Gastrocnemius medialis (tissue), 4 donors: Measurements from ENCODE around the gene PCSK5. TPM values are rescaled to one million over a fixed set of nuclear protein-coding genes. Genes with fewer than 3 reads are reported as not detected.
A peak's percentile ranks its signal among the peaks of the same experiment; 100 is the strongest.

Experiments used
- ATAC-seq, 2 donors: fragments of 150-250 bp; one replicate each; pipeline ENCODE4 v1.9.1; 2016
- DNase-seq, 2 donors: peaks; one replicate each; pipeline ENCODE4 v3.0.0-alpha.2; 2019
- H3K27ac ChIP-seq, 4 donors: fragments of 200-600 bp; sonication (generic); 1 replicate in 1 of 4; 2 replicates in 3 of 4; pipeline ENCODE4 v1.5.1; 2016 to 2018; ENCODE audit warnings: mild to moderate bottlenecking in 2 of 4, moderate library complexity in 1 of 4
- H3K27me3 ChIP-seq, 3 donors: fragments of 200-600 bp; sonication (generic) in 2 of 3; 1 replicate in 1 of 3; 2 replicates in 2 of 3; pipeline versions ENCODE4 v1.5.1 to v1.6.0; 2016 to 2019; ENCODE audit warnings: mild to moderate bottlenecking in 1 of 3, moderate library complexity in 1 of 3
- H3K36me3 ChIP-seq, 2 donors: fragments of 200-600 bp; sonication (generic) in 1 of 2; one replicate each; pipeline ENCODE4 v1.5.1; 2017 to 2018
- H3K4me1 ChIP-seq, 2 donors: fragments of 200-600 bp; sonication (generic) in 1 of 2; one replicate each; pipeline ENCODE4 v1.5.1; 2016 to 2017; ENCODE audit warnings: mild to moderate bottlenecking in 2 of 2
- H3K4me3 ChIP-seq, 4 donors: fragments of 200-600 bp; sonication (generic) in 3 of 4; 1 replicate in 1 of 4; 2 replicates in 3 of 4; pipeline ENCODE4 v1.5.1; 2016 to 2019; ENCODE audit warnings: mild to moderate bottlenecking in 2 of 4
- H3K9me3 ChIP-seq, 3 donors: fragments of 200-600 bp; sonication (generic) in 2 of 3; 1 replicate in 1 of 3; 2 replicates in 2 of 3; pipeline ENCODE4 v1.5.1; 2016 to 2019
- POLR2A ChIP-seq, 2 donors: fragments of 450-650 bp; IDR thresholded peaks; one replicate each; pipeline ENCODE4 v1.6.1; 2017; ENCODE audit warnings: antibody characterized with exemption in 2 of 2, mild to moderate bottlenecking in 2 of 2, moderate library complexity in 2 of 2
- in situ Hi-C, 4 donors: fragments of 200-750 bp; cut with MboI; loops; one replicate each; pipeline versions ENCODE4 v1.15.0 to v1.8.0; 2017; ENCODE audit warnings: low sequenced_read_pairs in 4 of 4
- intact Hi-C: fragments of 100-400 bp; cut with DNase I; formaldehyde crosslinking; loops from one replicate; pipeline ENCODE4 v1.15.1; 2023; ENCODE audit warnings: low total_unique reads
- total RNA-seq, 4 donors: library from RNA; depleted of rRNA; stranded (reverse); fragments of >200 nt; gene quantifications; one replicate each; pipeline versions ENCODE4 v1.1.0 to v1.2.3, GENCODE V29; 2016
- TF ChIP-seq, protein P1 (sequence below), 5 experiments: fragments of 450-650 bp in 3 of 5; fragments of 200-600 bp in 2 of 5; sonication (generic) in 2 of 5; IDR thresholded peaks in 4 of 5; conservative IDR thresholded peaks in 1 of 5; 1 replicate in 4 of 5; 2 replicates in 1 of 5; pipeline ENCODE4 v1.5.1; 2016 to 2019; ENCODE audit warnings: antibody characterized with exemption in 5 of 5, mild to moderate bottlenecking in 3 of 5, moderate library complexity in 3 of 5

The PCSK5 gene
- total RNA-seq, 4 donors from 2014 or later = 1.3 to 8.3 (median 3.2) TPM

DNA sequence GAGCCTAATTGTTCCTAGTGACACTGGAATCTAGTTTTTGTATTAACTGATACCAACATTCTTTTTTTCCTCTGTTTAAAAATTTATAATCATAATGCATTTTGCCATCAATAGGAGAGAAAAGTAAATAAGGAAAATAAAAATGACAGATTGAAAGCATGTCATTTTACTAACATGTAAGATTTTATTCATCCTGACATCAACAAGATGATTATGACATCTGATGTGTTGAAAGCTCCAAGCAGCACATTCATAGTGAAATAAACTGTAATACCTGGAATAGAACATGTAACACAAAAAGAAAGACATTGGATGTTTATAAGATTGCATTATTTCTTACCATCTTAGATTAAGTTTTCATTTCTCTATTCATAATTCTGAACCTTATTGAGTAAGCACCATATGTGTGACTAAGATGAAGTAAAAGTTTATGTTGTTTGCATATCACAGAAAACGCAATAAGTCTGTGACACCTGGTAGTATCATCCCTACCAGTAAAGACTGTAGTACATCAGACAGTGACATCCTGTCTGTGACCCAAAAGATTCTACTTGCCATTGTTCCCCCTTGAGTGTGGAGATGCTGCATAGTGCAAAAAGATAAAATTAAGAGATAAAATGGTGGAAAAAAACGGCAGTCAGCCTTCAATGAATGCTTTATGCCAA, 225.6 kb downstream of the PCSK5 start:
- no peaks in the 10 kb centered on the region for H3K36me3 ChIP-seq
- DNase-seq = no peak
- H3K4me1 ChIP-seq = peaks cover 0 to 43% of the 10 kb centered on the region in 2 donors
- no peak for ATAC-seq
- in situ Hi-C loops = no loop called here
- no peak overlapping the region for H3K4me3 ChIP-seq
- no peaks in the 10 kb centered on the region for H3K9me3 ChIP-seq
- H3K27ac ChIP-seq = no peak overlapping the region
- no peaks in the 10 kb centered on the region for H3K27me3 ChIP-seq
- intact Hi-C loops = no loop called here
- TF ChIP-seq POLR2A (IDR thresholded peaks at IDR 0.05) = no peak
- TF ChIP-seq, protein P1, sequence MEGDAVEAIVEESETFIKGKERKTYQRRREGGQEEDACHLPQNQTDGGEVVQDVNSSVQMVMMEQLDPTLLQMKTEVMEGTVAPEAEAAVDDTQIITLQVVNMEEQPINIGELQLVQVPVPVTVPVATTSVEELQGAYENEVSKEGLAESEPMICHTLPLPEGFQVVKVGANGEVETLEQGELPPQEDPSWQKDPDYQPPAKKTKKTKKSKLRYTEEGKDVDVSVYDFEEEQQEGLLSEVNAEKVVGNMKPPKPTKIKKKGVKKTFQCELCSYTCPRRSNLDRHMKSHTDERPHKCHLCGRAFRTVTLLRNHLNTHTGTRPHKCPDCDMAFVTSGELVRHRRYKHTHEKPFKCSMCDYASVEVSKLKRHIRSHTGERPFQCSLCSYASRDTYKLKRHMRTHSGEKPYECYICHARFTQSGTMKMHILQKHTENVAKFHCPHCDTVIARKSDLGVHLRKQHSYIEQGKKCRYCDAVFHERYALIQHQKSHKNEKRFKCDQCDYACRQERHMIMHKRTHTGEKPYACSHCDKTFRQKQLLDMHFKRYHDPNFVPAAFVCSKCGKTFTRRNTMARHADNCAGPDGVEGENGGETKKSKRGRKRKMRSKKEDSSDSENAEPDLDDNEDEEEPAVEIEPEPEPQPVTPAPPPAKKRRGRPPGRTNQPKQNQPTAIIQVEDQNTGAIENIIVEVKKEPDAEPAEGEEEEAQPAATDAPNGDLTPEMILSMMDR (IDR thresholded peaks at IDR 0.05 in 4 of 5, conservative IDR thresholded peaks at IDR 0.05 in 1 of 5) = no peak

DNA sequence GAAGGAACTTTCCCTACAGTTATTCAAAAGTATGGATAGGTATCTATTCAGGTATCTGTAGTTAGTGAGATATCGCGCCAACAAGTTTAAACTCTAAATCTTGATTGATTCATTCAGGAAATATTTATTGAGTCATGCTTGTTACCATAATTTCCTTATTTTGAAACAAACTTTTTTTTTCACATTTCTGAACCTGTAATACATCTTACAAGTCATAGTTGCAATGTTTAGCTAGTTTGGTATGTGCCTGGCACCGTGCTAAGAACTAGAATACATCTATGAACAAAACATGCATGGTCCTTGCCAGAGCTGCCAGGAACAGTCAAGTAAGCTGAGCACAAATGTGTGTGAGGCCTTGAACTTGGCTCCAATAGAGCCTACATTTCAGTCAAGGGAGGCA, 226.4 kb downstream of the PCSK5 start:
- Histone ChIP-seq H3K9me3 (no peaks in the 10 kb centered on the region), H3K27ac (no peak overlapping the region), H3K27me3 (no peaks in the 10 kb centered on the region), H3K36me3 (no peaks in the 10 kb centered on the region), H3K4me1 (peaks cover 0 to 35% of the 10 kb centered on the region in 2 donors), H3K4me3 (no peak overlapping the region)
- in situ Hi-C loops (no loop called here), intact Hi-C loops (no loop called here)
- no peak for TF ChIP-seq POLR2A (IDR thresholded peaks at IDR 0.05)
- TF ChIP-seq, protein P1 (IDR thresholded peaks at IDR 0.05 in 4 of 5, conservative IDR thresholded peaks at IDR 0.05 in 1 of 5) = no peak
- no peak for ATAC-seq
- DNase-seq = no peak

DNA sequence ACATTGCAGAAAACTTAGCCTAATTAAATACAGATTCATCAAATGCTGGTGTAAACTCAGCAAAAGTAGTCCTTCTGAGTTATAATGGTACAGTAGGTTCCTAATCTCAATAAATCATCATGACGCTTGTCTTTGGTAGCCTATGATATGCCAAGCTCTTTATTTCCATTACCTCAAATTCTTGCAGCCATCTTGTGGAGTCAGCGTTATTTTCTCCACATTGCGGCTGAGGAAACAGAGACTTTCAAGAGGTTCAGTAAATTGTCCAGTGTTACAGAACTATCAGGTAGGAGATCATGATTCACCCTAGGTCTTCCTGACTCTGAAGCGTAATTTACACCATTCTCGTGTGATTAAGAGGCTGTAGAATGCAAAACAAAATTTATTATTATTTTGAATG, 237.2 kb downstream of the PCSK5 start:
- no peaks in the 10 kb centered on the region for H3K4me1 ChIP-seq
- H3K4me3 ChIP-seq = no peak overlapping the region
- in situ Hi-C loops = no loop called here
- no peak for TF ChIP-seq POLR2A (IDR thresholded peaks at IDR 0.05)
- TF ChIP-seq, protein P1 (IDR thresholded peaks at IDR 0.05 in 4 of 5, conservative IDR thresholded peaks at IDR 0.05 in 1 of 5) = no peak
- no peaks in the 10 kb centered on the region for H3K27me3 ChIP-seq
- no peak overlapping the region for H3K27ac ChIP-seq
- no peak for ATAC-seq
- intact Hi-C loops = no loop called here
- H3K9me3 ChIP-seq = no peaks in the 10 kb centered on the region
- DNase-seq = no peak
- H3K36me3 ChIP-seq = no peaks in the 10 kb centered on the region

DNA sequence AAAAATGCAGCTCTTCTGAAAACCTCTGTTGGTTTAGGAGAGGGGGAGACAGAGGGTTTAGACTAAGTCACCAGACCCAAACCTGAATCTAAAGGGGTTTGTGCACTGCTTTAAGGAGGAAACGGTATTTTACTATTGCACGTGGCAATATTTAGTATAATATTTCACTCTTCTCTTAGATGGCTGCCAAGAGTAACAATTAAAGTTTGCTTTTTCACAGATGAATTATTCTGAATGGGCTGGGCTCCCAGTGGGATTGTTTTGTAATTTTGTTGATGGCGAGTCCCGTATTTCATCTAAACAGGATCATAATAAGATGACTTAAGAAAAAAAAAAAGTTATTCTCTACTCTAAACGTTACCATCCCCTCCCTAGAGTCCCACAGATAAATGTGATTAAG, 245.4 kb downstream of the PCSK5 start:
- intact Hi-C loops = no loop called here
- in situ Hi-C loops = no loop called here
- DNase-seq (no peak), ATAC-seq (peak in 1 of 2 donors; percentile 23)
- no peak overlapping the region for H3K27ac ChIP-seq
- H3K4me1 ChIP-seq = no peaks in the 10 kb centered on the region
- no peaks in the 10 kb centered on the region for H3K27me3 ChIP-seq
- no peaks in the 10 kb centered on the region for H3K36me3 ChIP-seq
- H3K4me3 ChIP-seq = no peak overlapping the region
- H3K9me3 ChIP-seq = no peaks in the 10 kb centered on the region
- TF ChIP-seq, protein P1 (IDR thresholded peaks at IDR 0.05 in 4 of 5, conservative IDR thresholded peaks at IDR 0.05 in 1 of 5) = no peak
- TF ChIP-seq POLR2A (IDR thresholded peaks at IDR 0.05) = no peak

DNA sequence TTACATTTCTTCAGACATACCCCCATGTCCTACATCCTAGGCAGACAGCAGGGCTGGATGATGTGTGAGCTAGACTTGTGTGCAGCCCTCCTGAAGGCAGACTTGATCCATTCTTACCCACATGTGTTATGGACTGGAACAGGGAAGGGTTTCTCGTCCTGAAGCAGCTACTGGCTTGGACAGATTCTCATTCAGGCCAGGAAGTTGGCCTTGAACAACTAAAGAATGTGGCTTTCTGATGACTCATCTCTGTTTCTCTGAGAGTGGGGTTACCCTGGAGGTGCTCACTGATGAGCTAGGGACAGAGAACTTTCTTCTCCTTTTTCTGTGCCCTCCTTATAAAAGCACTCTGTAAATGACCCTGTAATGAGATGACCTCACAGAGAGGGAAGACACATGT, 246.5 kb downstream of the PCSK5 start:
- H3K27me3 ChIP-seq = no peaks in the 10 kb centered on the region
- H3K27ac ChIP-seq = no peak overlapping the region
- H3K4me3 ChIP-seq = no peak overlapping the region
- no peaks in the 10 kb centered on the region for H3K4me1 ChIP-seq
- no peak for DNase-seq
- no peaks in the 10 kb centered on the region for H3K9me3 ChIP-seq
- H3K36me3 ChIP-seq = no peaks in the 10 kb centered on the region
- intact Hi-C loops (no loop called here), in situ Hi-C loops (no loop called here)
- ATAC-seq = no peak
- TF ChIP-seq, protein P1 (IDR thresholded peaks at IDR 0.05 in 4 of 5, conservative IDR thresholded peaks at IDR 0.05 in 1 of 5) = no peak
- TF ChIP-seq POLR2A (IDR thresholded peaks at IDR 0.05) = no peak
